GM12873 (cell line): ENCODE measurements around the gene YTHDF1.

Experiments
- TF ChIP-seq, protein P1 (sequence below): IDR thresholded peaks from 2 replicates; pipeline ENCODE4 v1.5.1; 2012; ENCODE audit warnings: low read depth, mild to moderate bottlenecking, moderate library complexity, low read length, control low read depth; ENCODE audit not compliant: insufficient read depth; ENCODE audit errors: missing control alignments

YTHDF1 gene

DNA sequence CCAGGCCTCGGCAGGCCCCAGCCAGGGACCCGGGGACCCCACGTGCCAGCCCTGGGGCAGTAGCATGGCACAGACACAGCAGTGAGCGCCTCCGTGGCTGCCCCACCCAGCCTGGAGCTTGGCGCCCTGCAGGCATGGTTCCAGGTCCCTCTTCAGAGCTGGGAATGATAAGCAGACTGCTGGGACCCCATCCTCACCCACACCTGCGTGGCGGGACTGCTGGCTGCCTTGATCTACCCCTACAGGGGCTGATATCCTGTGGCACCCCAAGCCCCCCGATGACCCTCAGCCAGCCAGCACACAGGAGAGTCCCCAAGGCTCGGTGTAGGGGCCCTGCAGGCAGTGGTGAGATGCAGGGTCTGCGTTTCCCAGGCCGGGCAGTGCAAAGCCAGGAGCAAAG lies 47.1 kb downstream of the YTHDF1 start:
- TF ChIP-seq, protein P1, sequence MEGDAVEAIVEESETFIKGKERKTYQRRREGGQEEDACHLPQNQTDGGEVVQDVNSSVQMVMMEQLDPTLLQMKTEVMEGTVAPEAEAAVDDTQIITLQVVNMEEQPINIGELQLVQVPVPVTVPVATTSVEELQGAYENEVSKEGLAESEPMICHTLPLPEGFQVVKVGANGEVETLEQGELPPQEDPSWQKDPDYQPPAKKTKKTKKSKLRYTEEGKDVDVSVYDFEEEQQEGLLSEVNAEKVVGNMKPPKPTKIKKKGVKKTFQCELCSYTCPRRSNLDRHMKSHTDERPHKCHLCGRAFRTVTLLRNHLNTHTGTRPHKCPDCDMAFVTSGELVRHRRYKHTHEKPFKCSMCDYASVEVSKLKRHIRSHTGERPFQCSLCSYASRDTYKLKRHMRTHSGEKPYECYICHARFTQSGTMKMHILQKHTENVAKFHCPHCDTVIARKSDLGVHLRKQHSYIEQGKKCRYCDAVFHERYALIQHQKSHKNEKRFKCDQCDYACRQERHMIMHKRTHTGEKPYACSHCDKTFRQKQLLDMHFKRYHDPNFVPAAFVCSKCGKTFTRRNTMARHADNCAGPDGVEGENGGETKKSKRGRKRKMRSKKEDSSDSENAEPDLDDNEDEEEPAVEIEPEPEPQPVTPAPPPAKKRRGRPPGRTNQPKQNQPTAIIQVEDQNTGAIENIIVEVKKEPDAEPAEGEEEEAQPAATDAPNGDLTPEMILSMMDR: no peak

DNA sequence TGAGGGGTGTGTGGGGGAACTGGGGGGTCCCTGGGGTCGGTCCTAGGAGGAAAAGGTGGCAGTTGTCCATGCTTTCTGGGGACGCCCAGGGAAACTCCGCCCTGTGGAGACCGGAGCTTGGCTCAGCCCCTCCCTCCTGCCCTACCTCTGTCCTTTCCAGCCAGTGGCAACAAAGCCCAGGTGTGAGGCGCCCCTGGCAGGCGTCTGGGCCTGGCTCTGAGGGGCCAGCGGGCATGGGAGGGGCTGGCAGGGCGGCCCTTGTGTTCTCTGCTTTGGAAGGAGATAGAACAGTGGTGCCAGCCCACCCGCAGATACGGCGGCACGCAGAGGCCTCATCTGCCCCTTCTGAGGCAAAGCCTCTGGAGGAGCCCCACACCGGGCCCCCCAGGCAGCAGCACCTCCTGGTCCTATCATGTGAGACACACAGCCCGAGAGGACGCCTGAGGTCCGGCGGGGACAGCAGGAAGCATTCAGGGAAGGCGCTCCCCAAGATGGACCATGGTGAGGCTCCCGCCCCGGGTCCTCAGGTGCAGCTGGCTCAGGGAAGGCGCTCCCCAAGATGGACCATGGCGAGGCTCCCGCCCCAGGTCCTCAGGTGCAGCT lies 47.9 kb downstream of the YTHDF1 start:
- TF ChIP-seq, protein P1: no peak

DNA sequence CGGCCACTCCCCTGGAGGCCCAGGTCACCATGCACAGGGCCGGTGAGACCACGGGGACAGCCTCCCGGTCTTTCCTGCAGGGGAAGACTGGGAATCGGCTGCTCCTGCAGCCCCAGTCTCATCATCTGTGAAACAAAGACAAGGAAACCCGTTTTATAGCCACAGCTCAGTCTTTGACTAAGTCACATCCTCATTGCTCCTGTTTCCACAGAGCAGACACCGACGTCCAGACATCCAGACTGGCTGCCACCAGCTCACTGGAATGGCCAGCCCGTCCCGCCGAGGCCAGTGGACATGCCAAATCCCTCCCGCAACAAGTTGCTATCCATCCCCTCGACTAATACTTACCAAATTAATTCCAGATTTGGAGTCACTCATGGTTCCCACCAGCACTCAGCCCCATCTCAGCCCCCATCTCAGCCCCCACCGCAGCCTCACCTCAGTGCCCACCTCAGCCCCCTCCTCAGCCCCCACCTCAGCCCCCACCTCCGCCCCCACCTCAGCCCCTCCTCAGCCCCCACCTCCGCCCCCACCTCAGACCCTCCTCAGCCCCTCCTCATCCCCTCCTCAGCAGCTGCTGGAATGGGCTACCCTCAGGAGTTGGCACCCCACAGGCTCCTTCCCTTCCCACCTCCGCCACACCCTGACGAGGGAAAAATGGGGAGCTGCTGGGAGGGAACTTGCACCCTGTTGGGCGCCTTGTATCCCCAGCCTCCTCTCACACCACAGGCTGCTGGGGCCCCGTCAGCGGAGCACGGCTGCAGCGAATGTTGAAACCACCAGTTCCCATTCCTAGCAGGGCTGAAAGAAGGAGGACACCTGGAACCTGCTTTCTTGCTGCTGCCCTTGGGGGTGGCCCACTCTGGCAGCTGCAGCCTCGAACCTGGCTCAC lies 48.7 kb downstream of the YTHDF1 start:
- TF ChIP-seq, protein P1: no peak

DNA sequence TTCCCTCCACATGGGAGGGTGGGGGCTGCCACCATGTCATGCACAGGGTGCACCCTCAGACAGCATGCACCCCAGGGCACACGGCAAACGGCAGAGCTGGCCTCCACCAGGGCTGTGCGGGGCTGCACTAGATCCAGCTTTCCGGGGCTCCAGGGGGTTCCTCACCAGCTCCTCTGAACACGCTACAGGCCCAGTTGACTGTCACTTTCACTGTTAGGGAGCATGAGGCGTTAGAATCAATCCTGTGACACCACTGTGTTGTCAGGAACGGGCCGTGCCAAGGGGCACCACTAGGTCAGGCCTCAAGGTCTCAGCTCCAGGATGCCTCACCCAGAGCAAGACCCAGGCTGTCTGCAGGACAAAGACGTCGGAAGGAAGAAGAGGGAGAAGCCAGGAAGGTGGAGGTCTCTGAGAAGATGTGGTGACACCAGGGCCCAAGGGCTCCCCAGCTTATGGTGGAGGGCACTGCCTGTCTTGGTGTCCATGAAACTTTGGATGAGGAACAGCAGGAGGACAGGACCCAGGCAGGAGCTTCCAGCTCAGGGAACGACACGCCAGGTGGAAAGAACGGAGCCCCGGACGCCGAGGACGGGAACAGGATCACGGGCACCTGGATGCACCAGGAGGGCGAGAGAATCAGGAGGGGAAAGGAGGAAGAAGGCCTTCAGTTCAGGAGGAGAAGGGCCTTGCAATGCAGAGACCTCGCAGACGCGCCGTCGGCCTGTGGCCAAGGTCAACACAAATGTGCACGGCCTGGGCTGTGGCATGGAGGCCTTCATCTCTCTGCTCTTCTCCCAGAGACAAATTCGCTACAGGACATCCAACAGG lies 49.5 kb downstream of the YTHDF1 start:
- TF ChIP-seq, protein P1: no peak

DNA sequence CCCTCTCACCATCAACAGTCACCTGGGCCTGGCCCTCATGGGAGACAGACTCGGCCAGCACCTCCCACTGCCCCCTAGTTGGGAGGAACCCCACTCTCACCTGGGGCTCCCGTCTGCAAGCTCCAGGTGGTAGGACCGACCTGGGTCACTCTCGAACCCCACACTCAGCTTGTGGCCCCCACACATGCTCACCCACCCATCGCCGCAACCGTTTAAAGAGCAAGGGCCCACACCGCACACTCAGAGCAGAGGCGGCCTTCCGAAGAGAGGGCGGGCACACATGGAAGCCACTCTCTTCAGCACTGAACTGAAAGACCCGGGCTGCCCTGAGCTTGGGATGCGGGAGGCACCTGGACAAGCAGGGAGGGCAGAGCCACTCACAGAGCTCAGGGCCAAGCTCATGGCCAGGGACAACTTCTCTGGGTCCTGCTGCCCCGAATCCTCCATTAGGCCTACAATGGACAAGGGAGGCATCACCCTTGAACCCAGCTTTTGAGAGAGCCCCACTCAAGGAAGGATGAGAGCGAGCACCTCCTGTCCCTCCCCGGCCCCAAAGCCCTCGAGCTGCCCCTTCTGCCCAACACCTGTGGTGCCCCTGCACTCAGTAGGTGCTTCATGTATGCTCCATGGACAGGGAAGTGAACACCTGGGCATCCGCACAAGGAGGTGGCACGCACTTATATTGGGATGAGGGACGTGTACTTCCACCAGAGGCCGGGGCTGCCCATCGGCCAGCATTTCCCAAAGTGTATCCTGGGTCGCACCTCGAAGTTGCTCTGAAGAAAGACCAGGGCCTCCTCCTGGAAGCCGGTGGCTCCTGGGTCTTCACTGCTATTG lies 50.4 kb downstream of the YTHDF1 start:
- TF ChIP-seq, protein P1: no peak

DNA sequence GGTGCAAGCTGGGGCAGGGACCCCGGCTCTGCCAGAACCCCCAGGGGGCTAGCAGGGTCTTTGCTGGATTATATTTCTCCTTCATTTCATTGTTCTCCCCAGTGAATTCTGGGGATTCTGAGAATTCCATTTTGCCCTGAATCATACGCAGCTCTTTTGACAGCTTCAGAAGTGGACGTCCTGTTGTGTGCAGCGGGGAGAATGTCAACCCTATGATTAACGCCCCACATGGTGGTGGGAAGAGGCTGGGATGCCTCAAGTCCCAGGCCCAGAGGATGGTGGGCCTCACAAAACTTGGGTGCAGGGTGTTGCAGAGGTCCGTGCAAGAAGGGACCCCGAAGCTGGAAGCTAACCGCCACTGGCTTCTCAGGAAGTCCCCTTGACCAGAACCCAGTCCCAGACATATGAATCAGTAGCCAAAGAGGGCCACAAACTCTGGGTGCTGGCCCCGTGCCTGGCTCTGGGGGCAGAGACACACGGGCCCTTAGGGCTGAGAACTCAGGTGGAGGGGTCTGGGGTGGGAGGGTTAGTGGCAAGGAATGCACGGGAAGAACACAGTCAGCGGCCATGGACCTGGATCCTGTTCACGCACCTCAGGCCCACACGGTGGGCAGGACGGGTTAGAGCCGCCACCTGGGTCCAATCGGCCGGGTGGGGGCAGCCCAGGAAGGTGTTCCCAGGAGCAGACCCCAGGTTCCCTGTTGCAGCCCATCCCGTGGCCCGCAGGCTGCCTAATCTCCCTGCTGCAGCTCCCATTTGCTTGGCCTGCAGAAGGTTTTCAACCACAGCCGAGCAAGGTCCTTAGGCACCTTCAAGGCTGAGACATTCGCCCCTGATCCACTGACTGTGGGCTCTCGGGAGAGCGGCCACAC lies 51.2 kb downstream of the YTHDF1 start:
- TF ChIP-seq, protein P1: no peak
